Kidney epithelial cell (primary cell): ENCODE results near the gene DCHS2. TPM values are rescaled to one million over a fixed set of nuclear protein-coding genes. Genes with fewer than 3 reads are reported as not detected.

Experiments
- total RNA-seq: library from RNA; depleted of rRNA; stranded (reverse); fragments of >200 nt; gene quantifications from 2 replicates; pipeline ENCODE4 v1.2.3, GENCODE V29; 2015

The DCHS2 gene
- total RNA-seq, 1 donor from 2014 or later, result 0.75 TPM

Other genes with a start within 250 kb of the DCHS2 start
- gene PLRG1, start 58.6 kb upstream of the DCHS2 start, total RNA-seq, result 75.5 and 83.4 TPM in 2 replicates
- 1.5 and 3.7 TPM in 2 replicates for gene FGB, start 71.2 kb upstream of the DCHS2 start, total RNA-seq
- gene FGA, start 98.9 kb upstream of the DCHS2 start, total RNA-seq, result not detected in 2 replicates
- not detected in 2 replicates for gene FGG, start 120.9 kb upstream of the DCHS2 start, total RNA-seq